Measurements from ENCODE around the gene CAPS2.

CAPS2 gene

GRCh38 chr12:75345531-75345930, 15.4 kb upstream of the CAPS2 start:
- DNase-seq = no peak
- Histone ChIP-seq H3K4me3 (no peak overlapping the region), H3K27ac (no peak overlapping the region), H3K27me3 (no peaks in the 10 kb centered on the region), H3K4me1 (no peaks in the 10 kb centered on the region), H3K9me3 (no peaks in the 10 kb centered on the region), H3K36me3 (no peaks in the 10 kb centered on the region)
- no peak for TF ChIP-seq CTCF (IDR thresholded peaks at IDR 0.05)
- intact Hi-C loops (cut with DNase I; ENCODE audit: low total_unique reads) = no loop called here

- no peaks in the 10 kb centered on the region for H3K27me3 ChIP-seq
- H3K36me3 ChIP-seq = no peaks in the 10 kb centered on the region
- TF ChIP-seq CTCF (IDR thresholded peaks at IDR 0.05) = no peak
- no peak overlapping the region for H3K4me3 ChIP-seq
- intact Hi-C loops (cut with DNase I; ENCODE audit: low total_unique reads) = no loop called here
- H3K27ac ChIP-seq = no peak overlapping the region
- no peaks in the 10 kb centered on the region for H3K9me3 ChIP-seq
- DNase-seq = no peak
- no peaks in the 10 kb centered on the region for H3K4me1 ChIP-seq
These were observed 11.7 kb upstream of the CAPS2 start for GRCh38 chr12:75341873-75342272.

GRCh38 chr12:75337905-75338304, 7.8 kb upstream of the CAPS2 start:
- no peaks in the 10 kb centered on the region for H3K36me3 ChIP-seq
- no peaks in the 10 kb centered on the region for H3K27me3 ChIP-seq
- intact Hi-C loops (cut with DNase I; ENCODE audit: low total_unique reads) = loop anchor here (10.0 kb wide), 1 partner anchor 167 kb away; no protein-coding TSS in a partner anchor
- no peak overlapping the region for H3K4me3 ChIP-seq
- H3K4me1 ChIP-seq = peaks cover 0 to 6% (median 3%) of the 10 kb centered on the region in 4 donors
- no peaks in the 10 kb centered on the region for H3K9me3 ChIP-seq
- no peak overlapping the region for H3K27ac ChIP-seq
- TF ChIP-seq CTCF (IDR thresholded peaks at IDR 0.05) = no peak
- DNase-seq = no peak

- peak; percentile 86 to 88 for TF ChIP-seq CTCF (IDR thresholded peaks at IDR 0.05)
- peak within 1 kb of the TSS; percentile 43 to 52 for H3K4me3 ChIP-seq
- DNase-seq = peak; percentile 91 to 93
- peak within 1 kb of the TSS; percentile 26 to 61 for H3K27ac ChIP-seq
- peaks cover 0 to 9% (median 6%) of the 10 kb centered on the region in 4 donors for H3K4me1 ChIP-seq
- H3K27me3 ChIP-seq = no peaks in the 10 kb centered on the region
- intact Hi-C loops (cut with DNase I; ENCODE audit: low total_unique reads) = loop anchor here (10.0 kb wide), 1 partner anchor 170 kb away; no protein-coding TSS in a partner anchor
- no peaks in the 10 kb centered on the region for H3K36me3 ChIP-seq
- no peaks in the 10 kb centered on the region for H3K9me3 ChIP-seq
These were observed 4.4 kb upstream of the CAPS2 start, which contains the start of gene GLIPR1L1 for GRCh38 chr12:75334384-75335030. Gene GLIPR1L1 (plus strand): TSS chr12:75334670. CDS start chr12:75334729, 59 bp downstream.

- H3K27me3 ChIP-seq = no peaks in the 10 kb centered on the region
- DNase-seq = no peak
- intact Hi-C loops (cut with DNase I; ENCODE audit: low total_unique reads) = no loop called here
- H3K27ac ChIP-seq = no peak overlapping the region
- H3K4me1 ChIP-seq = peaks cover 0 to 9% (median 4%) of the 10 kb centered on the region in 4 donors
- H3K36me3 ChIP-seq = no peaks in the 10 kb centered on the region
- H3K9me3 ChIP-seq = no peaks in the 10 kb centered on the region
- H3K4me3 ChIP-seq = no peak overlapping the region
- no peak for TF ChIP-seq CTCF (IDR thresholded peaks at IDR 0.05)
These were observed 2.5 kb downstream of the CAPS2 start for GRCh38 chr12:75327642-75328041.
